HEK293T (cell line): Measurements from ENCODE around the gene RAPSN.
A peak's percentile ranks its signal among the peaks of the same experiment; 100 is the strongest.

Experiments
- CTCF ChIA-PET: fragments of 350-600 bp; formaldehyde crosslinking; extraction: SDS; loops from one replicate; lab custom pipeline; 2021; ENCODE audit warnings: antibody characterized with exemption, inconsistent platforms; lab: Yijun Ruan, JAX
- POLR2A ChIA-PET: fragments of 350-600 bp; formaldehyde crosslinking; extraction: SDS; loops from one replicate; lab custom pipeline; 2020; ENCODE audit warnings: antibody characterized with exemption, inconsistent platforms; lab: Yijun Ruan, JAX
- DNase-seq: peaks from one replicate; pipeline ENCODE4 v3.0.0; 2012; ENCODE audit warnings: mixed read lengths; ENCODE audit errors: extremely low spot score
- ARNT ChIP-seq: fragments of 450-650 bp; IDR thresholded peaks from 2 replicates; pipeline ENCODE4 v1.6.1; 2017; ENCODE audit warnings: mild to moderate bottlenecking
- BHLHE40 ChIP-seq: fragments of 450-650 bp; IDR thresholded peaks from 2 replicates; pipeline ENCODE4 v1.6.1; 2016; ENCODE audit warnings: mild to moderate bottlenecking, moderate library complexity, borderline replicate concordance
- CTBP1 ChIP-seq: fragments of 450-650 bp; IDR thresholded peaks from 2 replicates; pipeline ENCODE4 v1.6.1; 2016; ENCODE audit warnings: borderline replicate concordance
- ELF4 ChIP-seq: fragments of 450-650 bp; IDR thresholded peaks from 2 replicates; pipeline ENCODE4 v1.6.1; 2017; ENCODE audit warnings: antibody characterized with exemption
- FOXA1 ChIP-seq: fragments of 450-650 bp; IDR thresholded peaks from 2 replicates; pipeline ENCODE4 v1.6.1; 2016; ENCODE audit warnings: mild to moderate bottlenecking
- FOXK2 ChIP-seq: fragments of 450-650 bp; IDR thresholded peaks from 2 replicates; pipeline ENCODE4 v1.6.1; 2016; ENCODE audit warnings: mild to moderate bottlenecking
- FOXM1 ChIP-seq: fragments of 450-650 bp; IDR thresholded peaks from 2 replicates; pipeline ENCODE4 v1.6.1; 2017; ENCODE audit warnings: mild to moderate bottlenecking, borderline replicate concordance
- HDGF ChIP-seq: fragments of 450-650 bp; IDR thresholded peaks from 2 replicates; pipeline ENCODE4 v1.6.1; 2017; ENCODE audit warnings: antibody characterized with exemption, borderline replicate concordance
- L3MBTL2 ChIP-seq: fragments of 450-650 bp; conservative IDR thresholded peaks from 2 replicates; pipeline ENCODE4 v1.6.1; 2016; ENCODE audit warnings: mild to moderate bottlenecking
- LEF1 ChIP-seq: fragments of 450-650 bp; IDR thresholded peaks from 2 replicates; pipeline ENCODE4 v1.6.1; 2017; ENCODE audit warnings: mild to moderate bottlenecking, borderline replicate concordance
- NFRKB ChIP-seq: fragments of 450-650 bp; IDR thresholded peaks from 2 replicates; pipeline ENCODE4 v1.6.1; 2016; ENCODE audit warnings: mild to moderate bottlenecking, moderate library complexity
- PKNOX1 ChIP-seq: fragments of 450-650 bp; IDR thresholded peaks from 2 replicates; pipeline ENCODE4 v1.6.1; 2016
- SP1 ChIP-seq: fragments of 450-650 bp; IDR thresholded peaks from 2 replicates; pipeline ENCODE4 v1.6.1; 2017
- SUZ12 ChIP-seq: fragments of 450-650 bp; IDR thresholded peaks from 2 replicates; pipeline ENCODE4 v1.6.1; 2016; ENCODE audit warnings: mild to moderate bottlenecking
- TARDBP ChIP-seq: fragments of 450-650 bp; IDR thresholded peaks from 2 replicates; pipeline ENCODE4 v1.6.1; 2016
- ZNF384 ChIP-seq: fragments of 450-650 bp; IDR thresholded peaks from 2 replicates; pipeline ENCODE4 v1.6.1; 2016

RAPSN gene

DNA sequence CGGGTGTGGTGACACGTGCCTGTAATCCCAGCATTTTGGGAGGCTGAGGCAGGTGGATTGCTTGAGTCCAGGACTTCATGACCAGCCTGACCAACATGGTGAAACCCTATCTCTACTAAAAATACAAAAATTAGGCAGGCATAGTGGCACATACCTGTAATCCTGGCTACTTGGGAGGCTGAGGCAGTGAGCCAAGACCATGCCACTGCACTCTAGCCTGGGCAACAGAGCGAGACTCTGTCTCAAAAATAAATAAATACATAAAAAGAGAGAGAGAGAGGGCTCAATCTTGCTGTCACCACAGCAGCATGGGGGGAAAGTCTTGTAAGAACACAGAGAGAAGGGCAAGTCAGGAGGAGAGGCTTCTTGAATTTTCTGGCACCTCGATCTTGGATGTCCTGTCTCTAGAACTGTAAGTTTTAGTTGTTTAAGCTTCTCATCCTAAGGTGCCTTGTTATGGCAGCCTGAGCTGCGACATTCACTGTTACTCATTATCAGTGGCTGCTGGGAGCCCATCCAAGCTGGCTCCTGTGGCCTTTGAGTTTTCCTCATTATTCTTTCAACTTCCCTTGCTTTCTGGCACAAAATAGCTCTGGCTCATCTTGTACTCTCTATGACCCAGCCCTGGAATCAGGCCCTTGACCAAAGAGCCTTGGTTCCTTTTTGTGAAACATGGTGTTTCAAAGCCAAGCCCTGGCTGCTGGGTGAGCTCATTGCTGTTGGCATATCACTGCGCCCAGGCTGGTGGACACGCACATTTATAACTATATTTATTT is 14.7 kb downstream of the RAPSN start:
- ChIA-PET POLR2A (no interaction called here), CTCF (interaction anchor here (1.0 kb wide), 1 partner anchor 22 kb away, joined by 5 read pairs; no protein-coding TSS in a partner anchor)
- TF ChIP-seq PKNOX1 (no peak), FOXA1 (no peak), LEF1 (no peak), ARNT (no peak), TARDBP (no peak), FOXM1 (no peak), BHLHE40 (no peak), NFRKB (no peak), ELF4 (no peak), ZNF384 (no peak), L3MBTL2 (no peak), FOXK2 (no peak), SP1 (no peak), SUZ12 (no peak), CTBP1 (no peak), HDGF (no peak)
- no peak for DNase-seq

- ChIA-PET POLR2A (no interaction called here), CTCF (no interaction called here)
- no peak for DNase-seq
- no peak for TF ChIP-seq FOXK2
Observed at GRCh38 chr11:47433157-47433556, 15.8 kb downstream of the RAPSN start.

GRCh38 chr11:47431356-47432083 is 17.4 kb downstream of the RAPSN start:
- DNase-seq, result no peak
- ChIA-PET CTCF (no interaction called here), POLR2A (no interaction called here)
- no peak for TF ChIP-seq ARNT
- no peak for TF ChIP-seq SP1
- no peak for TF ChIP-seq NFRKB
- TF ChIP-seq BHLHE40, result no peak
- TF ChIP-seq TARDBP, result no peak
- TF ChIP-seq CTBP1, result no peak
- no peak for TF ChIP-seq ZNF384
- no peak for TF ChIP-seq PKNOX1
- TF ChIP-seq FOXA1, result no peak

DNA sequence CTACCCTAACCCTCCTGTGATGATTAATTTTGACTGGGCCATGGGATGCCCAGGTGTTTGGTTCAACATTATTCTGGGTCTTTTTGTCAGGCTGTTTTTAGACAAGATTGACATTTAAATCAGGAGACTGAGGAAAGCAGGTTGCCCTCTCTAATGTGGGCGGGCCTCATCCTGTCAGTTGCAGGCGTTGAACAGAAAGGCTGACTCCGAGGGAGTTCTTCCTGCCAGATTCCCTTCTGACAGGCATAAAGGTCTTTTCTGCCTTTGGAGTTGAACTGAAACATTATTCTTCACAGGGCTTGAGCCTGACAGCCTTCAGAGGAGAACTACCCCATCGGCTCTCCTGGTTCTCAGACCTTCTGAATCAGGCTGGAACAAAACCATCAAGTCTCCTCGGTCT is 18.4 kb downstream of the RAPSN start:
- ChIA-PET CTCF (no interaction called here), POLR2A (no interaction called here)
- TF ChIP-seq L3MBTL2 (no peak), SUZ12 (no peak), LEF1 (no peak), CTBP1 (no peak)
- DNase-seq, result no peak

- ChIA-PET CTCF (interaction anchor here (0.9 to 1.1 kb wide), 2 partner anchors 14 to 52 kb away, joined by 3 to 4 read pairs; no protein-coding TSS in a partner anchor), POLR2A (interaction anchor here (1.0 to 5.0 kb wide), 7 partner anchors 7 to 340 kb away, joined by 3 to 72 read pairs (median 3); partner anchors contain the start of genes ACP2 and SLC39A13)
- peak; percentile 93 for DNase-seq
- TF ChIP-seq SP1, result no peak
- no peak for TF ChIP-seq HDGF
- peak; percentile 86 for TF ChIP-seq NFRKB
- TF ChIP-seq ELF4, result 0 out of 2 replicates have a peak, but pooled peaks have one; percentile 7
Observed at GRCh38 chr11:47426062-47426956, 22.6 kb downstream of the RAPSN start, which contains the start of gene PSMC3. TSS of gene PSMC3 (minus strand) at chr11:47426439. CDS start at chr11:47426279, 160 bp downstream.

- no peak for TF ChIP-seq SP1
- no peak for TF ChIP-seq BHLHE40
- no peak for TF ChIP-seq FOXM1
- no peak for TF ChIP-seq CTBP1
- no peak for TF ChIP-seq ELF4
- TF ChIP-seq TARDBP, result no peak
- no peak for TF ChIP-seq FOXA1
- no peak for TF ChIP-seq ZNF384
- no peak for TF ChIP-seq PKNOX1
- no peak for TF ChIP-seq ARNT
- no peak for TF ChIP-seq L3MBTL2
- no peak for TF ChIP-seq FOXK2
- no peak for TF ChIP-seq LEF1
- TF ChIP-seq HDGF, result no peak
- no peak for TF ChIP-seq SUZ12
- no peak for TF ChIP-seq NFRKB
- ChIA-PET CTCF (interaction anchor here (0.9 to 1.1 kb wide), 2 partner anchors 13 to 51 kb away, joined by 3 to 4 read pairs; no protein-coding TSS in a partner anchor), POLR2A (interaction anchor here (1.1 to 5.0 kb wide), 4 partner anchors 8 to 341 kb away, joined by 3 to 72 read pairs (median 4); partner anchors contain the start of gene SLC39A13)
- DNase-seq, result no peak
Observed at GRCh38 chr11:47425611-47426010, 23.3 kb downstream of the RAPSN start.
